Epithelial cell of proximal tubule (primary cell): ENCODE measurements around the gene CAVIN2. TPM values are rescaled to one million over a fixed set of nuclear protein-coding genes. Genes with fewer than 3 reads are reported as not detected.

Experiments
- DNase-seq: peaks from one replicate; pipeline ENCODE4 v3.0.0-alpha.2; 2011; ENCODE audit warnings: low read depth
- H3K4me3 ChIP-seq: 2 replicates; pipeline ENCODE4 v1.5.1; 2011; ENCODE audit warnings: low read depth, mild to moderate bottlenecking, low read length
- CTCF ChIP-seq: conservative IDR thresholded peaks from 2 replicates; pipeline ENCODE4 v1.5.1; 2012; ENCODE audit warnings: low read depth, mild to moderate bottlenecking, low read length
- total RNA-seq: library from RNA; depleted of rRNA; stranded (reverse); fragments of >200 nt; gene quantifications from 2 replicates; pipeline ENCODE4 v1.2.3, GENCODE V29; 2015

CAVIN2 gene
- total RNA-seq, 1 donor from 2014 or later, result 0.98 TPM

- no peak overlapping the region for H3K4me3 ChIP-seq
- TF ChIP-seq CTCF, result no peak
- no peak for DNase-seq
Observed at GRCh38 chr2:191848771-191849767, 2.2 kb upstream of the CAVIN2 start.

DNA sequence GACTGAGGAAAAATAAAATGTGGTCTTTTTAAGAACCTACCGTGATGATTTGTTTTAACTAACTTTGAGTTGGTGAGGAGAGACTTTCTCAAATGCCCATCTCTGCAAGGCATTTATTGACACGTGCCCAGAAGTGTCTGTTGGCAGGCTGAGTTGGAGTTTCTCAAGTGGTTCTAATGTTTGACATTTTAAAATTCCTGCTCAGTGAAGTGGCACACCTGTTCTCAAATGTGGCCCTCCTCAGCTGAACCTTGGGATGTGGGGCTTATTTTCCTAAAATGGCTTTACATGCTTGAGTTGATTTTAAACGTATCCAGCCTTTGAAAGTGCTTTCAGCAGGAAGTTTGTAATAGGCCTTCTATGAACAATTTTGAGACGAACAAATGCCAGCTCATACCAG, 876 bp upstream of the CAVIN2 start:
- no peak overlapping the region for H3K4me3 ChIP-seq
- DNase-seq, result no peak
- TF ChIP-seq CTCF, result no peak

DNA sequence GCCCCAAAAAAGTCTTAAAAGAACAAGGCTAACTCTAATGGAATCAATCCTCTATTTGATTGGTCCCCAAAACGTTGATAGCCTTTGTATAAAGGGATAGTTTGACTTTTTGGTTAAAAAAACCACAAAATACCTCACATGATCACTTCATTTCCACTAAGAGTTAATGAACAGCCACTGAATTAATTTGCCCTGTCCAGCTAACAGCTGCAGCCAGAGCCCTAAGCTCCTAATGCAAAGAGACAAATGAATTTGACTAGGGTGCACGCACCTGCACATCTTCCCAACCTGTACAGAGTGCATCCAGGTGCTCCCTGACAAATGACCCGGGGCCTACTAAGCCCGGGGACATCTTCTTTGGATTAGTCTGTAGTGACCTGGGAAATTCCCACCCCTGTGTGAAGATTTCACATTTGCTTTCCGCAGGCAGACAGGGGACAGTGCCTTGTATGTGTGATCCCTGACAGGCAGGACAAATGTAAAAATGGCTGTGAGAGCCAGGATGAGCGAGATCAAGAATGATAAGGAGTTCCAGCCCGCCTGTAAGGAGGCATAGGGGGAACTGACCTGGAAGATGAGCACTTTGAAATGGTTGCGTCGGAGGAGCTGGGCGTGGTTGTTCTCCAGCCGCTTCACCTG, 893 bp downstream of the CAVIN2 start:
- no peak for DNase-seq
- no peak overlapping the region for H3K4me3 ChIP-seq
- no peak for TF ChIP-seq CTCF

DNA sequence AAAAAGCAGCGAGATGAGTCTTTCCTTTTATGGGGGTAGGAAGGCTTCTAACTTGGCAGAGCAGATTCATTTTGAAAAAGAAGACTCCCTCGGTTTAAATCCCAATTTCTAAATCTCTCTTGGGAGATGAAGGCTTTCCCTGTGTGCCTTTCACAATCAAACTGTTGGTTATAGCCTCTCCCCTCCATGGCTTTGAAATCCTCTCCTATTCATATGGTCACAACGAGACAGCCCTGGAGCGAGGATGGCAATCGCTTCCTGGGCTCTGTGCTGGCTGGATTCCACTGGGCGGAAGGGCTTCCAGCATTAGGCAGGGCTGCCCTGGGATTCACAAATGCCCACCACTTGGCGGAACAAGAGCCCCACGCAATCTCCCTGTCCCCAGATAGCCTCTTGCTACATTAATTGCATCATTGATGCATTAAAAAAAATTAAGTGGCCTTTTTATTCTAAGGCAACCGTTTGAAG, 1.6 kb downstream of the CAVIN2 start:
- H3K4me3 ChIP-seq, result no peak overlapping the region
- no peak for TF ChIP-seq CTCF
- no peak for DNase-seq

DNA sequence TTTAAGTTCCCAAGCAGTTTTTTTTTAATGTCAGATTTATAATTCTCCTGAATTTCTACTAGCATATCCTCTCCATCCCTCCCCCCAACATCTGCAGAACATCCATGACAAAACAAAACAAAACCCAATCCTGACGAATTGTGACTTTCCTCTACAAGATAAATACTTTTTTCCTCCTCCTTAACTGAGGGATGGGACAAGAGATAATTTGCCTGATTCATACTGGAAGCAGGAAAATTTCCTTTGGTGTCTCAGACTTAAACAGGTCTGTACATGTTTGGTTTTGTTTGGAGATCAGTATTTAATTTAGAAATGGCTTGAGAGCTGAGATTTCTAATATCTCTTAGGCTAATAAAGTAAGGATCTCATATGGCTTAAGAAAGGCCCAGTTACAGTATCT, 2.2 kb downstream of the CAVIN2 start:
- TF ChIP-seq CTCF, result no peak
- DNase-seq, result no peak
- no peak overlapping the region for H3K4me3 ChIP-seq

DNA sequence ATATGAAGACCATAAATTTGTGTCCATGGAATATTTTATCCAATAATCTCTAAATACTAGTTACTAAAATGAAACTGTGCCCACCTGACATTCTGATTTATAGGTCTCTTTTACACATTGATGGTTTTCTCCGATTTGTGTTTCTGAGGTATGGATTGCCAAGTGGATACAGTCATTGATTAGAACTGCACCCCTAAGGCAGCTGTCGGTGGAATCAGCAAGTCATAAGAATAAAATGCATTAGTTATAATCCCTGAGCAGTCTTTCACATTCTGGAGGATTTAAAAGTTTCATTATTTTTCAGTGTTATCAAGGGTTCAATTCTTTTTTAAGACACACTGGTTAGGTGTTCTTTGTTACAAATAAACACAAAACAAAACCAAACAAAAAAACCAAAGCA, 6.0 kb downstream of the CAVIN2 start:
- no peak for DNase-seq
- TF ChIP-seq CTCF, result no peak

More for the DNA sequence above, 6.0 kb downstream of the CAVIN2 start:
- H3K4me3 ChIP-seq, result no peak overlapping the region
